Ascending aorta (tissue), 2 donors: ENCODE data around the gene TACC3. TPM values are rescaled to one million over a fixed set of nuclear protein-coding genes. Genes with fewer than 3 reads are reported as not detected.

Experiments used
- DNase-seq, 2 donors: peaks; one replicate each; pipeline ENCODE4 v3.0.0-alpha.2; 2019; ENCODE audit warnings: low spot score in 2 of 2
- H3K27ac ChIP-seq, 2 donors: fragments of 200-600 bp; sonication (generic); one replicate each; pipeline ENCODE4 v1.5.1; 2016 to 2017; ENCODE audit warnings: mild to moderate bottlenecking in 1 of 2
- H3K27me3 ChIP-seq: fragments of 200-600 bp; sonication (generic); one replicate; pipeline ENCODE4 v1.5.1; 2017
- H3K36me3 ChIP-seq, 2 donors: fragments of 200-600 bp; sonication (generic); one replicate each; pipeline ENCODE4 v1.5.1; 2016
- H3K4me1 ChIP-seq, 2 donors: fragments of 200-600 bp; sonication (generic); one replicate each; pipeline ENCODE4 v1.5.1; 2016 to 2017; ENCODE audit warnings: mild to moderate bottlenecking in 1 of 2
- H3K4me3 ChIP-seq, 2 donors: fragments of 200-600 bp; sonication (generic); one replicate each; pipeline ENCODE4 v1.5.1; 2016 to 2017; ENCODE audit warnings: mild to moderate bottlenecking in 1 of 2
- H3K9me3 ChIP-seq, 2 donors: fragments of 200-600 bp; sonication (generic); one replicate each; pipeline ENCODE4 v1.5.1; 2016
- intact Hi-C: fragments of 100-400 bp; cut with DNase I; formaldehyde crosslinking; loops from one replicate; pipeline ENCODE4 v1.15.1; 2023
- total RNA-seq: library from RNA; depleted of rRNA; stranded (reverse); fragments of >200 nt; gene quantifications from one replicate; pipeline ENCODE4 v1.1.0, GENCODE V29; 2016
- TF ChIP-seq, protein P1 (sequence below), 3 experiments: fragments of 200-600 bp in 2 of 3; fragments of 450-650 bp in 1 of 3; sonication (generic) in 2 of 3; IDR thresholded peaks; one replicate each; pipeline ENCODE4 v1.5.1; 2016 to 2019; ENCODE audit warnings: antibody characterized with exemption in 3 of 3, mild to moderate bottlenecking in 1 of 3, moderate library complexity in 1 of 3

TACC3 gene
- total RNA-seq, 1 donor from 2014 or later, result 2.7 TPM

DNA sequence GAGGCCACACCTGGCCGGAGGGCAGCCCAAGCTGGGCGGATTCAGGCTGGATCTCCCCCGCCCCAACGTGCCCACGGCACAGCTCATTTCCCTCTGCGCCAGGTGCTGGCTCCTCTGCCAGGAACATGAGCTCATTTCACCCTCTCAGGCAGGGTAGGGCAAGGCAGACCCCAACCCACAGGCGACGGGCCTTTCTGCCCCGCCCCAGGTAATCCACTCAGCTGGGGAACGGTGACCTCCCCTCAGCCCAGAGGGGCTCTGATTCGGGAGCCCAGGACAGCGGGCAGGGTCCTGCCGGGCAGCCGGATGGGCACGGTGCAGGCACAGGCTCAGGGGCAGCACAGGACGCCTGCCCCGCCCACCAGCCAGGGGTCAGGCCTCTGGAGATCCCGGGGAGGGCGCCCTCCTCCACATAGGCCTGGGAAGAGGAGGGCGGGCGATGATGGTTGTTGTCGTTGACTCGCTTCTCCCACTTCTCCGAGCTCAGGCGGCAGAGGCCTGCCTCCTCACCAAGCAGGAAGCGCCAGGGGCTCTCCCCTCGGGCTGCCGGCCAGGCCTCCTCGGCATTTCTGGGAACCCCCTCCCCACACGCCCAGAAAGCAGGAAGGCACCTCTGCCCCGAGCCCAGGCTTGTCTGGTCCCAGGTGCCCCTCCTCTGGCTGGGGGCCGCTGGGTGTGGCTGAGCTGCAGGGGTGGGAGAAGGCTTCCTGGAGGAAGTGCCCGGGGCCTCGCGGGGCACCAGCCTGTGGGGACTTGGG lies 31.1 kb downstream of the TACC3 start:
- H3K36me3 ChIP-seq, result no peaks in the 10 kb centered on the region
- no peaks in the 10 kb centered on the region for H3K27me3 ChIP-seq
- DNase-seq, result no peak
- H3K4me3 ChIP-seq, result no peak overlapping the region
- TF ChIP-seq, protein P1, sequence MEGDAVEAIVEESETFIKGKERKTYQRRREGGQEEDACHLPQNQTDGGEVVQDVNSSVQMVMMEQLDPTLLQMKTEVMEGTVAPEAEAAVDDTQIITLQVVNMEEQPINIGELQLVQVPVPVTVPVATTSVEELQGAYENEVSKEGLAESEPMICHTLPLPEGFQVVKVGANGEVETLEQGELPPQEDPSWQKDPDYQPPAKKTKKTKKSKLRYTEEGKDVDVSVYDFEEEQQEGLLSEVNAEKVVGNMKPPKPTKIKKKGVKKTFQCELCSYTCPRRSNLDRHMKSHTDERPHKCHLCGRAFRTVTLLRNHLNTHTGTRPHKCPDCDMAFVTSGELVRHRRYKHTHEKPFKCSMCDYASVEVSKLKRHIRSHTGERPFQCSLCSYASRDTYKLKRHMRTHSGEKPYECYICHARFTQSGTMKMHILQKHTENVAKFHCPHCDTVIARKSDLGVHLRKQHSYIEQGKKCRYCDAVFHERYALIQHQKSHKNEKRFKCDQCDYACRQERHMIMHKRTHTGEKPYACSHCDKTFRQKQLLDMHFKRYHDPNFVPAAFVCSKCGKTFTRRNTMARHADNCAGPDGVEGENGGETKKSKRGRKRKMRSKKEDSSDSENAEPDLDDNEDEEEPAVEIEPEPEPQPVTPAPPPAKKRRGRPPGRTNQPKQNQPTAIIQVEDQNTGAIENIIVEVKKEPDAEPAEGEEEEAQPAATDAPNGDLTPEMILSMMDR (IDR thresholded peaks at IDR 0.05), result no peak
- intact Hi-C loops, result no loop called here
- peaks cover 0 to 2% of the 10 kb centered on the region in 2 donors for H3K4me1 ChIP-seq
- no peaks in the 10 kb centered on the region for H3K9me3 ChIP-seq
- no peak overlapping the region for H3K27ac ChIP-seq

GRCh38 chr4:1753294-1753696 lies 32.0 kb downstream of the TACC3 start:
- DNase-seq, result no peak
- no peaks in the 10 kb centered on the region for H3K9me3 ChIP-seq
- no peaks in the 10 kb centered on the region for H3K27me3 ChIP-seq
- no peak overlapping the region for H3K27ac ChIP-seq
- H3K4me3 ChIP-seq, result no peak overlapping the region
- H3K4me1 ChIP-seq, result peaks cover 0 to 2% of the 10 kb centered on the region in 2 donors
- no peaks in the 10 kb centered on the region for H3K36me3 ChIP-seq
- TF ChIP-seq, protein P1 (IDR thresholded peaks at IDR 0.05), result no peak
- intact Hi-C loops, result no loop called here

- Histone ChIP-seq H3K27ac (no peak overlapping the region), H3K9me3 (no peaks in the 10 kb centered on the region), H3K4me1 (no peaks in the 10 kb centered on the region), H3K36me3 (no peaks in the 10 kb centered on the region), H3K4me3 (no peak overlapping the region), H3K27me3 (no peaks in the 10 kb centered on the region)
- TF ChIP-seq, protein P1 (IDR thresholded peaks at IDR 0.05), result no peak
- DNase-seq, result no peak
- intact Hi-C loops, result no loop called here
Observed at GRCh38 chr4:1753697-1754311, 32.5 kb downstream of the TACC3 start.

DNA sequence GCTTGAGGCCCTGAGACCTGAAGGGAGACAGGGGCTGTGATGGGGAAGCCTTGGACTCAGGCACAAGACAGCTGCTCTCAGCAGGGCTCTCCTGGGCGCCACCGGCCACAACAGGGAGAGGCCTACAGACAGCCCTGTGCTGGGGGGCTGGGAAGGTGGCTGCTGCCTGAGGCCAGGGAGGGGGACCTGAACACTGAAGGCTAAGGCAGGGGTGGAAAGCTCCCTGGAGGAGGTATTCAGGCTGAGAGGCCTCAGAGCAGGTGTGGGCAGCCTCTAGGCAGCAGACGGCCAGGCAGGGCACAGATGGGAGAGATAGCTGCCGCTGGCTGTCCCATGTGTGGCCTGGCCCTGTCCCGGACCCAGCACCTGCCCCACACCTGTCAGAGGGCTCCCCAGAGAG lies 33.0 kb downstream of the TACC3 start:
- H3K9me3 ChIP-seq, result no peaks in the 10 kb centered on the region
- H3K27ac ChIP-seq, result no peak overlapping the region
- no peaks in the 10 kb centered on the region for H3K4me1 ChIP-seq
- TF ChIP-seq, protein P1 (IDR thresholded peaks at IDR 0.05), result no peak
- H3K27me3 ChIP-seq, result no peaks in the 10 kb centered on the region
- no peak overlapping the region for H3K4me3 ChIP-seq
- no peak for DNase-seq
- no peaks in the 10 kb centered on the region for H3K36me3 ChIP-seq
- intact Hi-C loops, result no loop called here

GRCh38 chr4:1755297-1755696 lies 34.0 kb downstream of the TACC3 start:
- H3K4me3 ChIP-seq, result no peak overlapping the region
- no peaks in the 10 kb centered on the region for H3K9me3 ChIP-seq
- H3K27ac ChIP-seq, result no peak overlapping the region
- H3K4me1 ChIP-seq, result no peaks in the 10 kb centered on the region
- DNase-seq, result no peak
- no peaks in the 10 kb centered on the region for H3K36me3 ChIP-seq
- TF ChIP-seq, protein P1 (IDR thresholded peaks at IDR 0.05), result no peak
- intact Hi-C loops, result no loop called here
- no peaks in the 10 kb centered on the region for H3K27me3 ChIP-seq
